Fibroblast of lung (primary cell): Measurements from ENCODE around the gene ATG4C. TPM values are rescaled to one million over a fixed set of nuclear protein-coding genes. Genes with fewer than 3 reads are reported as not detected.
"Not testable (repeated sequence)": the region's sequence is repeated elsewhere in the genome, so short reads cannot be mapped to it uniquely, and the experiment has no call there.

Experiments
- DNase-seq, 2 donors: peaks; one replicate each; pipeline versions ENCODE4 v3.0.0 to v3.0.0-alpha.2; 2010; ENCODE audit warnings: low read depth in 2 of 2
- H2AFZ ChIP-seq: 2 replicates; pipeline ENCODE4 v1.5.1; 2012; ENCODE audit warnings: low read length, control low read depth, inconsistent platforms
- H3K27ac ChIP-seq: 2 replicates; pipeline ENCODE4 v1.5.1; 2011; ENCODE audit warnings: low read length, control low read depth; ENCODE audit not compliant: insufficient read depth
- H3K27me3 ChIP-seq: 2 replicates; pipeline ENCODE4 v1.5.1; 2011; ENCODE audit warnings: mild to moderate bottlenecking, low read length; ENCODE audit not compliant: control insufficient read depth, insufficient read depth
- H3K36me3 ChIP-seq: 2 replicates; pipeline ENCODE4 v1.5.1; 2011; ENCODE audit warnings: low read length; ENCODE audit not compliant: control insufficient read depth, insufficient read depth
- H3K4me1 ChIP-seq: 2 replicates; pipeline ENCODE4 v1.5.1; 2011; ENCODE audit warnings: low read length; ENCODE audit not compliant: control insufficient read depth, insufficient read depth; ENCODE audit errors: extremely low read depth
- H3K4me2 ChIP-seq: 2 replicates; pipeline ENCODE4 v1.5.1; 2011; ENCODE audit warnings: low read length, control low read depth; ENCODE audit not compliant: insufficient read depth; ENCODE audit errors: extremely low read depth
- H3K4me3 ChIP-seq, 4 experiments: fragments of 200-600 bp in 1 of 4; sonication (generic) in 1 of 4; replicated peaks in 1 of 4; 2 replicates each; pipeline ENCODE4 v1.5.1; 2011 to 2016; ENCODE audit warnings: low read length in 4 of 4, low read depth in 3 of 4, mild to moderate bottlenecking in 3 of 4, control low read depth in 2 of 4, inconsistent platforms in 1 of 4, mixed read lengths in 1 of 4; ENCODE audit not compliant: insufficient read depth in 1 of 4; ENCODE audit errors: control extremely low read depth in 1 of 4
- H3K79me2 ChIP-seq: 2 replicates; pipeline ENCODE4 v1.5.1; 2012; ENCODE audit warnings: mild to moderate bottlenecking, low read length, inconsistent platforms; ENCODE audit not compliant: control insufficient read depth, insufficient read depth
- H3K9ac ChIP-seq: 2 replicates; pipeline ENCODE4 v1.5.1; 2011; ENCODE audit warnings: mild to moderate bottlenecking, low read length, control low read depth; ENCODE audit not compliant: insufficient read depth
- H3K9me3 ChIP-seq: 2 replicates; pipeline ENCODE4 v1.5.1; 2012; ENCODE audit warnings: low read depth, low read length; ENCODE audit not compliant: control insufficient read depth, insufficient read depth
- H4K20me1 ChIP-seq: 2 replicates; pipeline ENCODE4 v1.5.1; 2011; ENCODE audit warnings: low read length; ENCODE audit not compliant: control insufficient read depth, insufficient read depth; ENCODE audit errors: extremely low read depth
- CTCF ChIP-seq, 2 donors: IDR thresholded peaks in 1 of 2; conservative IDR thresholded peaks in 1 of 2; 1 replicate in 1 of 2; 2 replicates in 1 of 2; pipeline ENCODE4 v1.5.1; 2011 to 2012; ENCODE audit warnings: low read length in 2 of 2, control low read depth in 1 of 2, inconsistent platforms in 1 of 2, low read depth in 1 of 2, mild to moderate bottlenecking in 1 of 2
- EZH2 ChIP-seq: IDR thresholded peaks from 2 replicates; pipeline ENCODE4 v1.5.1; 2012; ENCODE audit warnings: low read length, control low read depth, mild to moderate bottlenecking; ENCODE audit errors: missing control alignments
- polyA plus RNA-seq, 2 donors: library from polyadenylated mRNA; depleted of rRNA in 1 of 2; stranded (reverse) in 1 of 2; unstranded in 1 of 2; fragments of >200 nt; gene quantifications; 2 replicates each; pipeline ENCODE4 v1.2.1, GENCODE V29; 2011 to 2012; ENCODE audit warnings: missing spikeins in 1 of 2
- total RNA-seq: library from RNA; depleted of rRNA; stranded (reverse); fragments of >200 nt; gene quantifications from 2 replicates; pipeline ENCODE4 v1.2.1, GENCODE V29; 2014

The ATG4C gene
- total and polyA plus RNA-seq, 2 donors (not counting 1 experiment from before 2014, with no cell fraction given): 9.0 to 12.1 TPM

DNA sequence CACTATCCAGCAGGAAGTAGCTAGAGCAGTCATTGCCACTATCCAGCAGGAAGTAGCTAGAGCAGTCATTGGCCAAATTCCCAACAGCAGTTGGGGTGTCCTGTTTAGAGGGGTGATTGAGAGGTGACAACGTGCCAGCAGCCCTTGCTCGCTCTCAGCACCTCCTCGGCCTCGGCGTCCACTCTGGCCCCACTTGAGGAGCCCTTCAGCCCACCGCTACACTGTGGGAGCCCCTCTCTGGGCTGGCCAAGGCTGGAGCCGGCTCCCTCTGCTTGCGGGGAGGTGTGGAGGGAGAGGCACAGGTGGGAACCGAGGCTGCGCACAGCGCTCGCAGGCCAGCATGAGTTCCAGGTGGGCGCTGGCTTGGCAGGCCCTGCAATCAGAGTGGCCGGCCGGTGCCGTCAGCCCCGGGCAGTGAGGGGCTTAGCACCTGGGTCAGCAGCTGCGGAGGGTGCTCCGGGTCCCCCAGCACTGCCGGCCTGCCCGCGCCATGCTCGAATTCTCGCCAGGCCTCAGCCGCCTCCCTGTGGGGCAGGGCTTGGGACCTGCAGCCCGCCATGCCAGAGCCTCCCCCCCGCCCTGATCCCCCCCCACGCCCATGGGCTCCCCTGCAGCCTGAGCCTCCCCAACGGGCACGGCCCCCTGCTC is 22.6 kb upstream of the ATG4C start:
- H3K27me3 ChIP-seq, H3K9ac ChIP-seq, H3K79me2 ChIP-seq, H2AFZ ChIP-seq, DNase-seq, H3K9me3 ChIP-seq, H3K4me2 ChIP-seq, H3K27ac ChIP-seq, H3K4me1 ChIP-seq, H3K4me3 ChIP-seq, H3K36me3 ChIP-seq, H4K20me1 ChIP-seq: not testable (repeated sequence)

- H3K79me2 ChIP-seq, H3K9me3 ChIP-seq, H3K4me3 ChIP-seq, H3K4me1 ChIP-seq, H2AFZ ChIP-seq, H3K27me3 ChIP-seq, H4K20me1 ChIP-seq, H3K27ac ChIP-seq, DNase-seq, H3K9ac ChIP-seq, H3K36me3 ChIP-seq, H3K4me2 ChIP-seq: not testable (repeated sequence)
These were observed 21.9 kb upstream of the ATG4C start for GRCh38 chr1:62762027-62762426.

DNA sequence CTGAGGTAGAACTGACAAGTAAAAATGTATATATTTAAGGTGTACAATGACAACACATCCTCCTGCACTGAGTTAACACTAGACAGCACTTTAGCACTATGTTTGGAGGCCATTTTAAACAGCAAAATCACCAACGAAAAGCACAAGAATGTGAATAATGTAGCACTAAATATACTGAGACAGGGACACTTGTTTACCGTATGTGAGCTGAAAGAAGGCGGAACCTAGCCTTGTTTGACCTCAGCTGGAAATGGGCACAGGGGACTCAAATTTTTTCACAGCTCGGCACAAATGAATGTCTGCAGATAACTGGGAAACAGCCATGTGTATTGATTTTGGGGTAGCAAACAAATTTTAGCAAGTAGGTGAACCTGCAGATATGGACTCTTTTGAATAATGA is 18.0 kb upstream of the ATG4C start:
- H3K27ac ChIP-seq: no peak overlapping the region
- H3K79me2 ChIP-seq: no peaks in the 10 kb centered on the region
- no peak overlapping the region for H3K4me2 ChIP-seq
- no peaks in the 10 kb centered on the region for H4K20me1 ChIP-seq
- TF ChIP-seq EZH2 (no peak), CTCF (conservative IDR thresholded peaks at IDR 0.05 in 1 of 2, IDR thresholded peaks at IDR 0.05 in 1 of 2; ENCODE audit: low read depth in 1 of 2, low read length in 2 of 2) (no peak)
- no peaks in the 10 kb centered on the region for H3K4me1 ChIP-seq
- H3K36me3 ChIP-seq: no peaks in the 10 kb centered on the region
- no peak overlapping the region for H3K4me3 ChIP-seq
- no peaks in the 10 kb centered on the region for H3K27me3 ChIP-seq
- no peaks in the 10 kb centered on the region for H3K9me3 ChIP-seq
- DNase-seq: no peak
- no peak overlapping the region for H3K9ac ChIP-seq
- H2AFZ ChIP-seq: no peak overlapping the region

- H3K79me2 ChIP-seq, H3K27me3 ChIP-seq, H2AFZ ChIP-seq, H3K4me1 ChIP-seq, H3K4me3 ChIP-seq, H3K27ac ChIP-seq, H3K9ac ChIP-seq, H3K4me2 ChIP-seq, H3K9me3 ChIP-seq, H3K36me3 ChIP-seq, H4K20me1 ChIP-seq, DNase-seq: not testable (repeated sequence)
These were observed 15.4 kb upstream of the ATG4C start for GRCh38 chr1:62768551-62768950.
